Coronary artery (tissue), 2 donors: ENCODE data around the gene RSPH6A.
A peak's percentile ranks its signal among the peaks of the same experiment; 100 is the strongest.

Experiments
- DNase-seq: peaks from one replicate; pipeline ENCODE4 v3.0.0-alpha.2; 2017; ENCODE audit warnings: low spot score
- H3K27ac ChIP-seq, 2 donors: fragments of 200-600 bp; sonication (generic); one replicate each; pipeline ENCODE4 v1.5.1; 2016 to 2019
- H3K4me3 ChIP-seq: fragments of 200-600 bp; sonication (generic); 2 replicates; pipeline ENCODE4 v1.5.1; 2016; ENCODE audit warnings: mild to moderate bottlenecking, moderate library complexity
- CTCF ChIP-seq: fragments of 200-600 bp; sonication (generic); IDR thresholded peaks from one replicate; pipeline ENCODE4 v1.5.1; 2019; ENCODE audit warnings: antibody characterized with exemption

RSPH6A gene

GRCh38 chr19:45785097-45785496 lies 30.0 kb downstream of the RSPH6A start:
- no peak for TF ChIP-seq CTCF
- DNase-seq: no peak
- Histone ChIP-seq H3K4me3 (no peak overlapping the region), H3K27ac (peak overlapping the region; percentile 92 to 97)

- Histone ChIP-seq H3K4me3 (peak overlapping the region; percentile 69), H3K27ac (peak overlapping the region; percentile 92 to 97)
- TF ChIP-seq CTCF: no peak
- DNase-seq: no peak
These were observed 31.0 kb downstream of the RSPH6A start for GRCh38 chr19:45784096-45784495.

GRCh38 chr19:45782820-45783785 lies 32.0 kb downstream of the RSPH6A start:
- H3K27ac ChIP-seq: peak overlapping the region; percentile 92 to 97
- peak; percentile 94 for DNase-seq
- TF ChIP-seq CTCF: no peak
- peak overlapping the region; percentile 69 for H3K4me3 ChIP-seq

GRCh38 chr19:45782162-45782691 lies 32.9 kb downstream of the RSPH6A start, which contains the start of gene DMPK:
TSS of gene DMPK (minus strand) at chr19:45782490. CDS start at chr19:45782352, 138 bp downstream.
- no peak for DNase-seq
- Histone ChIP-seq H3K27ac (peak within 1 kb of the TSS; percentile 92 to 97), H3K4me3 (peak within 1 kb of the TSS; percentile 69)
- TF ChIP-seq CTCF: no peak

- no peak for DNase-seq
- peak overlapping the region; percentile 92 to 97 for H3K27ac ChIP-seq
- TF ChIP-seq CTCF: no peak
- peak overlapping the region; percentile 69 for H3K4me3 ChIP-seq
These were observed 33.6 kb downstream of the RSPH6A start for GRCh38 chr19:45781214-45782161.

- no peak for DNase-seq
- TF ChIP-seq CTCF: no peak
- peak overlapping the region; percentile 92 to 97 for H3K27ac ChIP-seq
These were observed 34.5 kb downstream of the RSPH6A start for GRCh38 chr19:45780448-45781213.

More at GRCh38 chr19:45780448-45781213, 34.5 kb downstream of the RSPH6A start:
- peak overlapping the region; percentile 69 for H3K4me3 ChIP-seq
